Upper lobe of left lung (tissue), 4 donors: Measurements from ENCODE around the gene LGALS9.

Experiments
- EP300 ChIP-seq, 4 donors: sonication (generic); formaldehyde crosslinking; IDR thresholded peaks; one replicate each; pipeline ENCODE4 v1.5.1; 2017; ENCODE audit warnings: antibody characterized with exemption in 4 of 4, control low read depth in 2 of 4
- POLR2A ChIP-seq, 4 donors: fragments of 450-650 bp; IDR thresholded peaks; one replicate each; pipeline ENCODE4 v1.5.1; 2016 to 2017; ENCODE audit warnings: antibody characterized with exemption in 4 of 4, mild to moderate bottlenecking in 2 of 4
- TF ChIP-seq, protein P1 (sequence below), 6 experiments: fragments of 450-650 bp in 4 of 6; fragments of 200-600 bp in 2 of 6; sonication (generic) in 2 of 6; IDR thresholded peaks; one replicate each; pipeline ENCODE4 v1.5.1; 2016 to 2019; ENCODE audit warnings: antibody characterized with exemption in 6 of 6

- TF ChIP-seq, protein P1, sequence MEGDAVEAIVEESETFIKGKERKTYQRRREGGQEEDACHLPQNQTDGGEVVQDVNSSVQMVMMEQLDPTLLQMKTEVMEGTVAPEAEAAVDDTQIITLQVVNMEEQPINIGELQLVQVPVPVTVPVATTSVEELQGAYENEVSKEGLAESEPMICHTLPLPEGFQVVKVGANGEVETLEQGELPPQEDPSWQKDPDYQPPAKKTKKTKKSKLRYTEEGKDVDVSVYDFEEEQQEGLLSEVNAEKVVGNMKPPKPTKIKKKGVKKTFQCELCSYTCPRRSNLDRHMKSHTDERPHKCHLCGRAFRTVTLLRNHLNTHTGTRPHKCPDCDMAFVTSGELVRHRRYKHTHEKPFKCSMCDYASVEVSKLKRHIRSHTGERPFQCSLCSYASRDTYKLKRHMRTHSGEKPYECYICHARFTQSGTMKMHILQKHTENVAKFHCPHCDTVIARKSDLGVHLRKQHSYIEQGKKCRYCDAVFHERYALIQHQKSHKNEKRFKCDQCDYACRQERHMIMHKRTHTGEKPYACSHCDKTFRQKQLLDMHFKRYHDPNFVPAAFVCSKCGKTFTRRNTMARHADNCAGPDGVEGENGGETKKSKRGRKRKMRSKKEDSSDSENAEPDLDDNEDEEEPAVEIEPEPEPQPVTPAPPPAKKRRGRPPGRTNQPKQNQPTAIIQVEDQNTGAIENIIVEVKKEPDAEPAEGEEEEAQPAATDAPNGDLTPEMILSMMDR (IDR thresholded peaks at IDR 0.05): no peak
- TF ChIP-seq POLR2A (IDR thresholded peaks at IDR 0.05): no peak
- no peak for TF ChIP-seq EP300 (IDR thresholded peaks at IDR 0.05)
Observed at GRCh38 chr17:27615121-27615520, 15.9 kb upstream of the LGALS9 start.
